GM19397 (cell line): ENCODE measurements around the gene PEX11G.
"Not testable (repeated sequence)": the region's sequence is repeated elsewhere in the genome, so short reads cannot be mapped to it uniquely, and the experiment has no call there.

ENCODE experiments used
- ATAC-seq: cut with Tn5 transposase; IDR thresholded peaks from one replicate; pipeline ENCODE4 v1.9.1; 2021; ENCODE audit warnings: mild to moderate bottlenecking, moderate library complexity; ENCODE audit not compliant: unreplicated experiment

The PEX11G gene

GRCh38 chr19:7470540-7471305 lies 18.1 kb downstream of the PEX11G start:
- no peak for ATAC-seq

GRCh38 chr19:7469669-7470285 lies 19.1 kb downstream of the PEX11G start:
- ATAC-seq, result no peak

GRCh38 chr19:7468840-7469239 lies 20.0 kb downstream of the PEX11G start:
- no peak for ATAC-seq

GRCh38 chr19:7467009-7467989 lies 21.5 kb downstream of the PEX11G start:
- no peak for ATAC-seq

GRCh38 chr19:7463575-7463974 lies 25.3 kb downstream of the PEX11G start:
- no peak for ATAC-seq

GRCh38 chr19:7461841-7462629 lies 26.8 kb downstream of the PEX11G start:
- no peak for ATAC-seq

GRCh38 chr19:7460562-7460966 lies 28.3 kb downstream of the PEX11G start:
- no peak for ATAC-seq

- no peak for ATAC-seq
These were observed 29.1 kb downstream of the PEX11G start for GRCh38 chr19:7459773-7460172.

- ATAC-seq, result no peak
These were observed 30.2 kb downstream of the PEX11G start for GRCh38 chr19:7458675-7459074.

- no peak for ATAC-seq
These were observed 31.8 kb downstream of the PEX11G start for GRCh38 chr19:7456964-7457541.

GRCh38 chr19:7455600-7456296 lies 33.1 kb downstream of the PEX11G start:
- no peak for ATAC-seq

- ATAC-seq, result no peak
These were observed 33.8 kb downstream of the PEX11G start for GRCh38 chr19:7454998-7455397.

GRCh38 chr19:7450243-7451223 lies 38.3 kb downstream of the PEX11G start:
- ATAC-seq, result no peak

- ATAC-seq, result not testable (repeated sequence)
These were observed 39.3 kb downstream of the PEX11G start for GRCh38 chr19:7449391-7450070.

- ATAC-seq, result no peak
These were observed 41.2 kb downstream of the PEX11G start for GRCh38 chr19:7447648-7448047.

GRCh38 chr19:7445104-7445503 lies 43.7 kb downstream of the PEX11G start:
- no peak for ATAC-seq

- no peak for ATAC-seq
These were observed 44.8 kb downstream of the PEX11G start for GRCh38 chr19:7444042-7444441.

- no peak for ATAC-seq
These were observed 46.4 kb downstream of the PEX11G start for GRCh38 chr19:7442423-7442822.
